A673 (cell line): ENCODE results near the gene TP53BP2.

ENCODE experiments used
- EZH2 ChIP-seq: fragments of 200-600 bp; sonication (generic); IDR thresholded peaks from 2 replicates; pipeline ENCODE4 v1.6.1; 2017; ENCODE audit warnings: borderline replicate concordance, low read depth, mild to moderate bottlenecking, mixed read lengths, antibody characterized with exemption, low read length; ENCODE audit not compliant: poor library complexity, severe bottlenecking
- TF ChIP-seq, protein P1 (sequence below): fragments of 300-800, 200-600 bp; sonication (generic); conservative IDR thresholded peaks from 2 replicates; pipeline ENCODE4 v1.5.1; 2017; ENCODE audit warnings: low read depth, mild to moderate bottlenecking, antibody characterized with exemption, low read length, moderate library complexity, mixed read lengths

DNA sequence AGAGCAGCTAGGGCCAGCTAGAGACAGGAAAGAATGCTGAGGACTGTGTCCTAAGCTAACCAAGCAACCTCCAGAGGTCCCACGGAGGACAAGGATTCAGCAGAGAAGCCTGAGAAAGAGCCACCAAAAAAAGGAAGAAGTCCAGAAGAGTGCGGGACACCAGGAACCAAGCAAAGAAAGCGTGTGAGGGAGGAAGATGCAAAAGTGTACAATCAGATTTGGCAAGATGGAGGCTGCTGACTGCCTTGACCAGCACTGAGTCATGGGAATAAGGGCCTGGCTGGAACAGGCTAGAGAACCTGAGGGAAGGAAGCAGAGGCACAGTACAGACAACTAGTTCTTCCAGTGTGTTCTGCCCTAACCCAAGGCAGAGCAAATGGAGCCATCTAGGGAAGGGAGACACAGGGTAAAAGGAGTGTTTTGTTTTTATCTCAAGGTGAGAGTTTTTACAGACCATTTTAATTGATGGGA is 18.5 kb downstream of the TP53BP2 start:
- TF ChIP-seq, protein P1, sequence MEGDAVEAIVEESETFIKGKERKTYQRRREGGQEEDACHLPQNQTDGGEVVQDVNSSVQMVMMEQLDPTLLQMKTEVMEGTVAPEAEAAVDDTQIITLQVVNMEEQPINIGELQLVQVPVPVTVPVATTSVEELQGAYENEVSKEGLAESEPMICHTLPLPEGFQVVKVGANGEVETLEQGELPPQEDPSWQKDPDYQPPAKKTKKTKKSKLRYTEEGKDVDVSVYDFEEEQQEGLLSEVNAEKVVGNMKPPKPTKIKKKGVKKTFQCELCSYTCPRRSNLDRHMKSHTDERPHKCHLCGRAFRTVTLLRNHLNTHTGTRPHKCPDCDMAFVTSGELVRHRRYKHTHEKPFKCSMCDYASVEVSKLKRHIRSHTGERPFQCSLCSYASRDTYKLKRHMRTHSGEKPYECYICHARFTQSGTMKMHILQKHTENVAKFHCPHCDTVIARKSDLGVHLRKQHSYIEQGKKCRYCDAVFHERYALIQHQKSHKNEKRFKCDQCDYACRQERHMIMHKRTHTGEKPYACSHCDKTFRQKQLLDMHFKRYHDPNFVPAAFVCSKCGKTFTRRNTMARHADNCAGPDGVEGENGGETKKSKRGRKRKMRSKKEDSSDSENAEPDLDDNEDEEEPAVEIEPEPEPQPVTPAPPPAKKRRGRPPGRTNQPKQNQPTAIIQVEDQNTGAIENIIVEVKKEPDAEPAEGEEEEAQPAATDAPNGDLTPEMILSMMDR = no peak
- no peak for TF ChIP-seq EZH2
